ENCODE data around the gene FGF2.
"Not testable (repeated sequence)": the region's sequence is repeated elsewhere in the genome, so short reads cannot be mapped to it uniquely, and the experiment has no call there.

FGF2 gene

GRCh38 chr4:122858705-122859104 lies 32.1 kb downstream of the FGF2 start:
- no peak for FAIRE-seq
- DNase-seq (ENCODE audit: insufficient read length, low spot score): no peak
- TF ChIP-seq CTCF (IDR thresholded peaks at IDR 0.05; ENCODE audit: insufficient read depth, missing control alignments): no peak

GRCh38 chr4:122861172-122861943 lies 34.7 kb downstream of the FGF2 start:
- FAIRE-seq: no peak
- TF ChIP-seq CTCF (IDR thresholded peaks at IDR 0.05; ENCODE audit: insufficient read depth, missing control alignments): no peak

GRCh38 chr4:122863639-122864038 lies 37.0 kb downstream of the FGF2 start:
- FAIRE-seq (no peak), DNase-seq (ENCODE audit: insufficient read length, low spot score) (no peak)
- TF ChIP-seq CTCF (IDR thresholded peaks at IDR 0.05; ENCODE audit: insufficient read depth, missing control alignments): no peak

More at GRCh38 chr4:122861172-122861943, 34.7 kb downstream of the FGF2 start:
- no peak for DNase-seq (ENCODE audit: insufficient read length, low spot score)

GRCh38 chr4:122865425-122865824 lies 38.8 kb downstream of the FGF2 start:
- FAIRE-seq (no peak), DNase-seq (ENCODE audit: insufficient read length, low spot score) (no peak)
- TF ChIP-seq CTCF (IDR thresholded peaks at IDR 0.05; ENCODE audit: insufficient read depth, missing control alignments): no peak

- DNase-seq (ENCODE audit: insufficient read length, low spot score); FAIRE-seq: not testable (repeated sequence)
Observed at GRCh38 chr4:122868235-122868634, 41.6 kb downstream of the FGF2 start.

GRCh38 chr4:122873146-122873545 lies 46.5 kb downstream of the FGF2 start:
- FAIRE-seq (no peak), DNase-seq (ENCODE audit: insufficient read length, low spot score) (no peak)
- no peak for TF ChIP-seq CTCF (IDR thresholded peaks at IDR 0.05; ENCODE audit: insufficient read depth, missing control alignments)

GRCh38 chr4:122873821-122874593 lies 47.4 kb downstream of the FGF2 start:
- DNase-seq (ENCODE audit: insufficient read length, low spot score): no peak
- TF ChIP-seq CTCF (IDR thresholded peaks at IDR 0.05; ENCODE audit: insufficient read depth, missing control alignments): no peak
- no peak for FAIRE-seq

All from D721Med (cell line).